Endothelial cell of umbilical vein (primary cell): ENCODE results near the gene MOB3B. TPM values are rescaled to one million over a fixed set of nuclear protein-coding genes. Genes with fewer than 3 reads are reported as not detected.

Source experiments
- BruUV-seq: library from RNA; stranded (reverse); fragments of 400-500 nt; replicated peaks from 2 replicates; lab custom pipeline; 2021; lab: Mats Ljungman, UMichigan
- CTCF ChIA-PET: fragments of 300-600, 350-600 bp; sonication (Branson Sonifier 250); formaldehyde crosslinking; loops from one replicate; lab custom pipeline; 2021; ENCODE audit warnings: antibody characterized with exemption, inconsistent platforms; lab: Charles Lee
- POLR2A ChIA-PET: fragments of 300-600, 350-600 bp; sonication (Branson Sonifier 250); formaldehyde crosslinking; loops from one replicate; lab custom pipeline; 2021; ENCODE audit warnings: antibody characterized with exemption, inconsistent platforms; lab: Charles Lee
- DNase-seq: peaks from one replicate; pipeline ENCODE4 v3.0.0-alpha.2; 2011; ENCODE audit warnings: low read depth, low spot score
- FAIRE-seq: peaks from 2 replicates; lab custom pipeline; 2011; peaks lifted over from hg19 to GRCh38; lab: Jason Lieb, UNC
- H2AFZ ChIP-seq: 2 replicates; pipeline ENCODE4 v1.6.0; 2012; ENCODE audit warnings: low read depth, low read length, control low read depth, inconsistent platforms
- H3K27ac ChIP-seq: 2 replicates; pipeline ENCODE4 v1.5.1; 2011; ENCODE audit warnings: low read depth, mild to moderate bottlenecking, control low read depth, low read length, moderate library complexity; ENCODE audit not compliant: insufficient read depth
- H3K27me3 ChIP-seq, 2 experiments: 2 replicates each; pipeline versions ENCODE4 v1.6.0 to v1.6.1; 2011; ENCODE audit warnings: low read length in 2 of 2, mixed read lengths in 1 of 2; ENCODE audit not compliant: control insufficient read depth in 2 of 2, insufficient read depth in 2 of 2
- H3K36me3 ChIP-seq, 2 experiments: 2 replicates in 1 of 2; 3 replicates in 1 of 2; pipeline ENCODE4 v1.5.1; 2011; ENCODE audit warnings: low read length in 2 of 2, mild to moderate bottlenecking in 1 of 2, moderate library complexity in 1 of 2; ENCODE audit not compliant: control insufficient read depth in 2 of 2, insufficient read depth in 2 of 2; ENCODE audit errors: extremely low read depth in 1 of 2
- H3K4me1 ChIP-seq: 3 replicates; pipeline ENCODE4 v1.5.1; 2011; ENCODE audit warnings: mild to moderate bottlenecking, low read length; ENCODE audit not compliant: control insufficient read depth, insufficient read depth; ENCODE audit errors: extremely low read depth
- H3K4me2 ChIP-seq: 2 replicates; pipeline ENCODE4 v1.6.1; 2011; ENCODE audit warnings: low read length, control low read depth, mixed read lengths; ENCODE audit not compliant: insufficient read depth
- H3K4me3 ChIP-seq, 3 experiments: fragments of 200-600 bp in 1 of 3; sonication (generic), shearing (Covaris generic) in 1 of 3; replicated peaks in 1 of 3; 2 replicates each; pipeline ENCODE4 v1.5.1; 2011 to 2016; ENCODE audit warnings: control low read depth in 3 of 3, low read length in 3 of 3, mild to moderate bottlenecking in 2 of 3, inconsistent platforms in 1 of 3, low read depth in 1 of 3, moderate library complexity in 1 of 3; ENCODE audit not compliant: insufficient read depth in 1 of 3
- H3K79me2 ChIP-seq: 2 replicates; pipeline ENCODE4 v1.6.0; 2012; ENCODE audit warnings: low read length, inconsistent platforms; ENCODE audit not compliant: control insufficient read depth, insufficient read depth
- H3K9ac ChIP-seq: replicated peaks from 2 replicates; pipeline ENCODE3; 2011; ENCODE audit warnings: low read length, control low read depth; ENCODE audit not compliant: insufficient read depth; ENCODE audit errors: extremely low read depth
- H3K9me1 ChIP-seq: replicated peaks from 3 replicates; pipeline ENCODE4 v1.6.0; 2011; ENCODE audit warnings: mild to moderate bottlenecking, low read length; ENCODE audit not compliant: control insufficient read depth, insufficient read depth; ENCODE audit errors: extremely low read depth
- H3K9me3 ChIP-seq: replicated peaks from 2 replicates; pipeline ENCODE4 v1.5.1; 2012; ENCODE audit warnings: low read length, inconsistent platforms; ENCODE audit not compliant: control insufficient read depth, insufficient read depth
- H4K20me1 ChIP-seq: replicated peaks from 2 replicates; pipeline ENCODE3; 2011; ENCODE audit warnings: mild to moderate bottlenecking, low read length; ENCODE audit not compliant: control insufficient read depth, insufficient read depth; ENCODE audit errors: extremely low read depth
- CTCF ChIP-seq, 2 donors: IDR thresholded peaks; 1 replicate in 1 of 2; 2 replicates in 1 of 2; pipeline ENCODE4 v1.5.1; 2011; ENCODE audit warnings: low read length in 2 of 2, mild to moderate bottlenecking in 2 of 2, moderate library complexity in 2 of 2, control low read depth in 1 of 2, inconsistent platforms in 1 of 2, low read depth in 1 of 2; ENCODE audit not compliant: insufficient read depth in 1 of 2; ENCODE audit errors: extremely low read depth in 1 of 2
- EZH2 ChIP-seq: IDR thresholded peaks from 2 replicates; pipeline ENCODE4 v1.6.1; 2012; ENCODE audit warnings: borderline replicate concordance, low read depth, mild to moderate bottlenecking, moderate library complexity, low read length, inconsistent platforms; ENCODE audit not compliant: severe bottlenecking
- FOS ChIP-seq: IDR thresholded peaks from 2 replicates; pipeline ENCODE4 v1.6.1; 2011; ENCODE audit warnings: mild to moderate bottlenecking, low read length, moderate library complexity, borderline replicate concordance; ENCODE audit not compliant: insufficient read depth
- GATA2 ChIP-seq: IDR thresholded peaks from 2 replicates; pipeline ENCODE4 v1.7.0; 2011; ENCODE audit warnings: low read depth, mild to moderate bottlenecking, moderate library complexity, mixed read lengths, low read length; ENCODE audit not compliant: insufficient read length, insufficient read depth
- JUN ChIP-seq: IDR thresholded peaks from 2 replicates; pipeline ENCODE4 v1.6.1; 2011; ENCODE audit warnings: borderline replicate concordance, low read depth; ENCODE audit not compliant: insufficient read length, insufficient read depth
- MAX ChIP-seq: IDR thresholded peaks from 2 replicates; pipeline ENCODE4 v1.6.1; 2011; ENCODE audit not compliant: insufficient read depth, insufficient read length
- MYC ChIP-seq: IDR thresholded peaks from one replicate; pipeline ENCODE4 v1.6.1; 2011; ENCODE audit warnings: mild to moderate bottlenecking, low read depth, low read length
- POLR2A ChIP-seq: IDR thresholded peaks from 2 replicates; pipeline ENCODE4 v1.6.1; 2012; ENCODE audit warnings: low read depth, mild to moderate bottlenecking, control low read depth, low read length
- POLR2AphosphoS5 ChIP-seq: IDR thresholded peaks from 2 replicates; pipeline ENCODE4 v1.6.1; 2012; ENCODE audit warnings: low read depth, mild to moderate bottlenecking, control low read depth, low read length, moderate library complexity; ENCODE audit not compliant: insufficient read depth
- dilution Hi-C: fragments of 300-500 bp; cut with MboI; formaldehyde crosslinking; loops from one replicate; pipeline ENCODE4 v1.15.0; 2019; ENCODE audit warnings: low sequenced_read_pairs; ENCODE audit not compliant: extremely low pct_ligation_motif_present
- intact Hi-C: fragments of 100-400 bp; cut with micrococcal nuclease; formaldehyde crosslinking; loops from one replicate; pipeline ENCODE4 v1.10.0; 2022
- polyA plus RNA-seq, 4 experiments: library from polyadenylated mRNA; depleted of rRNA in 3 of 4; stranded (reverse) in 3 of 4; unstranded in 1 of 4; fragments of >200 nt; gene quantifications; 2 replicates each; pipeline versions ENCODE4 v1.2.1 to v1.2.3, GENCODE V29; 2011 to 2012; ENCODE audit warnings: missing spikeins in 1 of 4
- total RNA-seq: library from RNA; stranded (reverse); gene quantifications from 2 replicates; pipeline ENCODE4 v1.2.3, GENCODE V29; 2021

The MOB3B gene
- total and polyA plus RNA-seq, 2 donors (not counting 3 experiments of a cell fraction or from before 2014, with no cell fraction given) = 0.03 TPM; not detected in 1

DNA sequence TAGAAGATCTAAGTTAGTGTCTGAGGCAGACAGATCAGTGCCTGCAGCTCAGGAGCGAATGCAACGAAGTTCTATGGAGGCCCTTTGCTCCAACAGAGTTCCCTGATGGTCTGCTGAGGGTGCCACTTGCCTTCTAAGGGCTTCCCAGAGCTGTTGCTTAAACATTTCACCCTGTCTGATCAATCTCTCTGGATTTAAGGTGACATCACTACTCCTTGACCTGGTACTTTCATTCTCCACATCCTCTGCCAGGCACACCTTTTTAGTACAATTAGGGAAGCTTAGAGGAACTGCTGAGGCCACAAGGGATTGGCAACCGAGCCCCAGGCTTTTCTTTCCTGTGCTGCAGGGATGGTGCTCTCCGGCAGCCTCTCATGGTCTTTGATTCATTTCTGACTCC lies 99.7 kb downstream of the MOB3B start:
- H3K9me1 ChIP-seq = no peaks in the 10 kb centered on the region
- H3K9me3 ChIP-seq = no peaks in the 10 kb centered on the region
- BruUV-seq = no TSS peak
- FAIRE-seq (no peak), DNase-seq (no peak)
- H3K27me3 ChIP-seq = peaks cover 2 to 4% of the 10 kb centered on the region in 2 experiments
- H3K4me2 ChIP-seq = no peak overlapping the region
- H3K36me3 ChIP-seq = no peaks in the 10 kb centered on the region
- H4K20me1 ChIP-seq = no peaks in the 10 kb centered on the region
- POLR2A ChIA-PET = no interaction called here
- no peak overlapping the region for H3K9ac ChIP-seq
- H3K79me2 ChIP-seq = no peaks in the 10 kb centered on the region
- dilution Hi-C loops = no loop called here
- intact Hi-C loops = no loop called here
- CTCF ChIA-PET = no interaction called here
- H3K4me1 ChIP-seq = no peaks in the 10 kb centered on the region
- no peak overlapping the region for H3K4me3 ChIP-seq
- TF ChIP-seq JUN (no peak), CTCF (IDR thresholded peaks at IDR 0.05; ENCODE audit: extremely low read depth in 1 of 2, insufficient read depth in 1 of 2, low read depth in 1 of 2, low read length in 2 of 2) (no peak), MAX (no peak), POLR2AphosphoS5 (no peak), POLR2A (no peak), MYC (no peak), EZH2 (no peak), FOS (no peak), GATA2 (no peak)
- no peak overlapping the region for H2AFZ ChIP-seq
- no peak overlapping the region for H3K27ac ChIP-seq
